Neural cell (in vitro differentiated cells): ENCODE measurements around the gene FRMD4A. TPM values are rescaled to one million over a fixed set of nuclear protein-coding genes. Genes with fewer than 3 reads are reported as not detected.

Experiments used
- H2AFZ ChIP-seq: fragments of 200-600, 300-800 bp; sonication (generic), shearing (Covaris generic); 2 replicates; pipeline ENCODE4 v1.6.0; 2014; ENCODE audit warnings: low read depth, mild to moderate bottlenecking, antibody characterized with exemption, low read length, moderate library complexity
- H3F3A ChIP-seq: fragments of 200-600 bp; shearing (Covaris generic); 2 replicates; pipeline ENCODE4 v1.6.1; 2016; ENCODE audit warnings: mild to moderate bottlenecking, moderate library complexity, mixed read lengths, antibody characterized with exemption, low read length; ENCODE audit not compliant: insufficient read depth, poor library complexity, severe bottlenecking
- H3K27ac ChIP-seq: fragments of 200-600, 300-800 bp; sonication (generic), shearing (Covaris generic); 2 replicates; pipeline ENCODE4 v1.5.1; 2014; ENCODE audit warnings: mild to moderate bottlenecking, low read length, moderate library complexity
- H3K27me3 ChIP-seq: fragments of 300-800, 200-600 bp; sonication (generic), shearing (Covaris generic); 2 replicates; pipeline ENCODE4 v1.6.0; 2014; ENCODE audit warnings: mild to moderate bottlenecking, low read depth, low read length, moderate library complexity; ENCODE audit not compliant: insufficient read depth
- H3K36me3 ChIP-seq: fragments of 300-800, 200-600 bp; sonication (generic), shearing (Covaris generic); 2 replicates; pipeline ENCODE4 v1.5.1; 2014; ENCODE audit warnings: mild to moderate bottlenecking, antibody characterized with exemption, low read length, moderate library complexity; ENCODE audit not compliant: insufficient read depth
- H3K4me2 ChIP-seq: fragments of 300-800, 200-600 bp; sonication (generic), shearing (Covaris generic); 2 replicates; pipeline ENCODE4 v1.6.0; 2014; ENCODE audit warnings: mild to moderate bottlenecking, low read length
- H3K4me3 ChIP-seq: fragments of 300-800, 200-600 bp; sonication (generic), shearing (Covaris generic); 2 replicates; pipeline ENCODE4 v1.5.1; 2014; ENCODE audit warnings: mild to moderate bottlenecking, low read length, moderate library complexity
- H3K79me2 ChIP-seq: fragments of 200-600 bp; shearing (Covaris generic); replicated peaks from 2 replicates; pipeline ENCODE4 v1.6.0; 2014; ENCODE audit warnings: mild to moderate bottlenecking, low read length, moderate library complexity; ENCODE audit not compliant: insufficient read depth
- H3K9ac ChIP-seq: fragments of 300-800, 200-600 bp; sonication (generic), shearing (Covaris generic); 2 replicates; pipeline ENCODE4 v1.6.1; 2016; ENCODE audit warnings: mild to moderate bottlenecking, low read length, mixed read lengths
- H3K9me2 ChIP-seq: fragments of 200-600 bp; shearing (Covaris generic); 2 replicates; pipeline ENCODE4 v1.6.1; 2016; ENCODE audit warnings: mild to moderate bottlenecking, low read length, mixed read lengths; ENCODE audit not compliant: insufficient read depth
- H3K9me3 ChIP-seq: fragments of 200-600, 300-800 bp; sonication (generic), shearing (Covaris generic); 2 replicates; pipeline ENCODE4 v1.6.1; 2016; ENCODE audit warnings: mild to moderate bottlenecking, mixed run types, low read length, moderate library complexity, mixed read lengths
- H4K20me1 ChIP-seq: fragments of 200-600 bp; shearing (Covaris generic); 2 replicates; pipeline ENCODE4 v1.6.1; 2016; ENCODE audit warnings: mild to moderate bottlenecking, mixed run types; ENCODE audit not compliant: insufficient read depth
- EP300 ChIP-seq: fragments of 450-650 bp; conservative IDR thresholded peaks from 2 replicates; pipeline ENCODE4 v1.6.1; 2014; ENCODE audit warnings: antibody characterized with exemption, mild to moderate bottlenecking, moderate library complexity; ENCODE audit not compliant: poor library complexity, severe bottlenecking
- EZH2 ChIP-seq: fragments of 200-600, 300-800 bp; shearing (Covaris generic), sonication (generic); IDR thresholded peaks from 2 replicates; pipeline ENCODE4 v1.6.1; 2014; ENCODE audit warnings: antibody characterized with exemption, low read length, borderline replicate concordance, mild to moderate bottlenecking; ENCODE audit not compliant: insufficient read depth, poor library complexity, severe bottlenecking
- MXI1 ChIP-seq: fragments of 450-650 bp; conservative IDR thresholded peaks from 2 replicates; pipeline ENCODE4 v1.6.1; 2014; ENCODE audit warnings: antibody characterized with exemption, mild to moderate bottlenecking; ENCODE audit not compliant: poor library complexity, severe bottlenecking
- POLR2AphosphoS5 ChIP-seq: IDR thresholded peaks from 2 replicates; pipeline ENCODE4 v1.6.1; 2012
- RAD21 ChIP-seq: fragments of 450-650 bp; conservative IDR thresholded peaks from 2 replicates; pipeline ENCODE4 v1.6.1; 2014; ENCODE audit warnings: antibody characterized with exemption, mild to moderate bottlenecking, moderate library complexity
- REST ChIP-seq: IDR thresholded peaks from 2 replicates; pipeline ENCODE4 v1.6.1; 2012; ENCODE audit warnings: borderline replicate concordance
- SMC3 ChIP-seq: fragments of 450-650 bp; conservative IDR thresholded peaks from 2 replicates; pipeline ENCODE4 v1.6.1; 2014; ENCODE audit warnings: antibody characterized with exemption, mild to moderate bottlenecking, moderate library complexity; ENCODE audit not compliant: poor library complexity
- TAF1 ChIP-seq: IDR thresholded peaks from 2 replicates; pipeline ENCODE4 v1.6.1; 2012; ENCODE audit warnings: low read depth
- polyA plus RNA-seq: library from polyadenylated mRNA; depleted of rRNA; stranded (reverse); fragments of >200 nt; gene quantifications from 2 replicates; pipeline ENCODE4 v1.2.3, GENCODE V29; 2014
- TF ChIP-seq, protein P1 (sequence below): fragments of 450-650 bp; IDR thresholded peaks from 2 replicates; pipeline ENCODE4 v1.5.1; 2014; ENCODE audit warnings: antibody characterized with exemption, mild to moderate bottlenecking, moderate library complexity; ENCODE audit not compliant: poor library complexity, severe bottlenecking

FRMD4A gene
- polyA plus RNA-seq, 1 donor from 2014 or later, result 36.5 TPM

- no peaks in the 10 kb centered on the region for H3K27me3 ChIP-seq
- H3K4me2 ChIP-seq, result no peak overlapping the region
- TF ChIP-seq EZH2, result no peak
- TF ChIP-seq EP300, result no peak
- TF ChIP-seq MXI1, result no peak
- TF ChIP-seq RAD21, result no peak
- TF ChIP-seq, protein P1, sequence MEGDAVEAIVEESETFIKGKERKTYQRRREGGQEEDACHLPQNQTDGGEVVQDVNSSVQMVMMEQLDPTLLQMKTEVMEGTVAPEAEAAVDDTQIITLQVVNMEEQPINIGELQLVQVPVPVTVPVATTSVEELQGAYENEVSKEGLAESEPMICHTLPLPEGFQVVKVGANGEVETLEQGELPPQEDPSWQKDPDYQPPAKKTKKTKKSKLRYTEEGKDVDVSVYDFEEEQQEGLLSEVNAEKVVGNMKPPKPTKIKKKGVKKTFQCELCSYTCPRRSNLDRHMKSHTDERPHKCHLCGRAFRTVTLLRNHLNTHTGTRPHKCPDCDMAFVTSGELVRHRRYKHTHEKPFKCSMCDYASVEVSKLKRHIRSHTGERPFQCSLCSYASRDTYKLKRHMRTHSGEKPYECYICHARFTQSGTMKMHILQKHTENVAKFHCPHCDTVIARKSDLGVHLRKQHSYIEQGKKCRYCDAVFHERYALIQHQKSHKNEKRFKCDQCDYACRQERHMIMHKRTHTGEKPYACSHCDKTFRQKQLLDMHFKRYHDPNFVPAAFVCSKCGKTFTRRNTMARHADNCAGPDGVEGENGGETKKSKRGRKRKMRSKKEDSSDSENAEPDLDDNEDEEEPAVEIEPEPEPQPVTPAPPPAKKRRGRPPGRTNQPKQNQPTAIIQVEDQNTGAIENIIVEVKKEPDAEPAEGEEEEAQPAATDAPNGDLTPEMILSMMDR, result no peak
- TF ChIP-seq SMC3, result no peak
- TF ChIP-seq REST, result no peak
- TF ChIP-seq POLR2AphosphoS5, result no peak
- TF ChIP-seq TAF1, result no peak
- H3K4me3 ChIP-seq, result no peak overlapping the region
- H4K20me1 ChIP-seq, result no peaks in the 10 kb centered on the region
- H3K27ac ChIP-seq, result no peak overlapping the region
- no peaks in the 10 kb centered on the region for H3K9me2 ChIP-seq
- no peak overlapping the region for H3K9ac ChIP-seq
- no peaks in the 10 kb centered on the region for H3K9me3 ChIP-seq
- H3F3A ChIP-seq, result no peaks in the 10 kb centered on the region
- no peaks in the 10 kb centered on the region for H3K36me3 ChIP-seq
- no peak overlapping the region for H2AFZ ChIP-seq
- no peaks in the 10 kb centered on the region for H3K79me2 ChIP-seq
Observed at GRCh38 chr10:13943735-13944398, 386.9 kb downstream of the FRMD4A start.

- TF ChIP-seq EZH2, result no peak
- TF ChIP-seq POLR2AphosphoS5, result no peak
- TF ChIP-seq SMC3, result no peak
- TF ChIP-seq, protein P1, result no peak
- no peak for TF ChIP-seq REST
- TF ChIP-seq TAF1, result no peak
- TF ChIP-seq EP300, result no peak
- TF ChIP-seq MXI1, result no peak
- no peak for TF ChIP-seq RAD21
- no peaks in the 10 kb centered on the region for H3K36me3 ChIP-seq
- no peaks in the 10 kb centered on the region for H3K9me2 ChIP-seq
- H2AFZ ChIP-seq, result no peak overlapping the region
- no peak overlapping the region for H3K27ac ChIP-seq
- no peaks in the 10 kb centered on the region for H3K79me2 ChIP-seq
- H3F3A ChIP-seq, result no peaks in the 10 kb centered on the region
- H3K27me3 ChIP-seq, result no peaks in the 10 kb centered on the region
- no peaks in the 10 kb centered on the region for H4K20me1 ChIP-seq
- H3K9ac ChIP-seq, result no peak overlapping the region
- H3K9me3 ChIP-seq, result no peaks in the 10 kb centered on the region
- no peak overlapping the region for H3K4me3 ChIP-seq
- no peak overlapping the region for H3K4me2 ChIP-seq
Observed at GRCh38 chr10:13942035-13942434, 388.7 kb downstream of the FRMD4A start.
